ENCODE results near the gene PAPSS1.

The PAPSS1 gene

DNA sequence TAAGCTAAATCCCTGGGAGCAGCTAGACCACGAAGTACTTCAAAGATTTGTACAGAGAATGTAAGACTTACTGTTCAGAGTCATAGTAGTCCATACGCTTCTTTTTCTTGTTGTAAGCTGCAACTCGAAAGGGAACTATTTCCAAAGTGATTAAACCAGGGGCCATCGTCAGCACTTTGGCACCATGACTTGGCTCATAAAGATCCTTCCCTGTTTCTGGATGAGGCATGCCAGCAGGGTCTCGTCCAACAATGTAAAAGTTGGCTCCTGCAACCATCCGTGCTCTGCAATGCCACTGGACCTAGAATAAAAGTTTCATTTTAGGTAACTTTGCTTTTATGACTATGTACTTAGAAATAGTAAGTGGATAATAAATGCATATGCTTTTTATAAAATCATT, 88.5 kb downstream of the PAPSS1 start:
- in situ Hi-C loops (cut with MboI; ENCODE audit: low sequenced_read_pairs): no loop called here

DNA sequence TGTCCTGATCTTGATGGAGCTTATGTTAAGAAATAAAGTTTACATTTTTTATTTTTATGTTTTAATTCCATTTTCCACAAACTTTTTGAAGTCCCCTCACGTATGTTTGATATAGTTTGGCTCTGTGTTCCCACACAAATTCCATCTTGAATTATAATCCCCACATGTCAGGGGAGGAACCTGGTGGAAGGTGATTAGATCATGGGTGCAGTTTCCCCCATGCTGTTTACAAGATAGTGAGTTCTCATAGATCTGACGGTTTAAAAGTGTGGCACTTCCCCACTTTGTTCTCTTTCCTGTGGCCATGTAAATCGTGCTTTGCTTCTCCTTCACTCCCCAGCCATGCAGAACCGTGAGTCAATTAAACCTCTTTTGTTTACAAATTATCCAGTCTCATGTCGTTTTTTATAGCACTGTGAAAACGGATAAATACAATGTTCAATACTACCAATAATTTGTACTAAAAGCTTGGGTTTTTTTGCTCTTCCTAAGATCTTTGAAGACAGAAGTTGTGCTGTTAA, 89.8 kb downstream of the PAPSS1 start:
- in situ Hi-C loops (cut with MboI; ENCODE audit: low sequenced_read_pairs): no loop called here

DNA sequence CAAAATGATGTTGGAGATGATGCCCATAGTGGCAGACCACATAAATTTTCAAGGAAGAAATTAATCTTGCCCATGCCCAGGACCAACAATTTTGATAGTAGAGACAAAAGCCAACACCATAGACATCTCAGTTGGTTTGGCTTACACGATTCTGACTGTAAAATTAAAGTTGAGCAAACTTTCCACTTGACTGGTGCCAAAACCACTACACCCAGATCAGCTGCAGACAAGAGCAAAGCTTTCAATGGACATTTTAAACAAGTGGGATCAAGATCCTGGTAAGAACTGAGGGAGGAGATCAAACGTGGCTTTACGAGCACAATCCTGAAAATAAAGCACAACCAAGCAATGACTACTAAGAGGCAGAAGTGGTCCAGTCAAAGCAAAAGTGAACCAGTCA, 90.7 kb downstream of the PAPSS1 start:
- in situ Hi-C loops (cut with MboI; ENCODE audit: low sequenced_read_pairs): no loop called here

DNA sequence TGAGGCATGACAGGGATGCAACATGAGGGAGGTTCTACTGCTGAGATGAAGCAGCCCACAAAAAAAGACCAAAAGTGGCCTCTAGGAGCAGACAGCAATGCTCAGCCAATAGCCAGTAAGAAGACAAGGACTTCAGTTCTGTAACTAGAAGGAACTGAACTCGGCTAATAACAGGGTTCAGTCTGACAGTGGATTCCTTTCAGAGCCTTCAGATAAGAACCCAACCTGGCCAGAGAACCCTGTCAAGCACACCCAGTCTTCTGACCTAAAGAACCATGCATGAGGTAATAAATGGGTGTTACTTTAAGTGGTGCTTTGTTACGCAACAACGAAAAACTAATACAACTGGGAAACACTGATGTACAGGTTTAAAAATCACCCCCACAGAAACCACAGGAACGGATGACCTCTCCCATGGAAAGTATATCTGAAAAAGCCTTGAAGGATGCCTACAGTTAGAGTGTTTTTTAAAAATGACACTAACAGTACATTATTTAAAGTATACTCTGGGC, 94.6 kb downstream of the PAPSS1 start:
- in situ Hi-C loops (cut with MboI; ENCODE audit: low sequenced_read_pairs): no loop called here

DNA sequence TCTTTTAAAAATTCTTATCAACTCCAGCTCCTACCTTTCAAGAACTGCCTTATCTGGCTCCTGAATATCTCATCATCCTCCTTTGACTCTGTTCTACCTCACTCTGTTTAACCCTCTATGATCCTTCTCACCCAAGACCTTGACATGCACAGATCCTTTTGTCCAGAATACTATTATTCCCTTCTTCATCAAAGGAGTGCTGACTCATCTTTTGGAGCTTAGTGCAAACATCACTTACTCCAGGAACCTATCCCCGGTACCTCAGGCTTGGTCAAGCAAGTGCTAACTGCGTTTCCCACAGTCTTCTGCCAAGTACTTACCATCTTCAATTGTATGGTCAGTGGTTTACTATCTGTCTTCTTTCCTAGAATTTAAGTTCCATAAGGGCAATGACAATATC, 96.0 kb downstream of the PAPSS1 start:
- in situ Hi-C loops (cut with MboI; ENCODE audit: low sequenced_read_pairs): no loop called here

DNA sequence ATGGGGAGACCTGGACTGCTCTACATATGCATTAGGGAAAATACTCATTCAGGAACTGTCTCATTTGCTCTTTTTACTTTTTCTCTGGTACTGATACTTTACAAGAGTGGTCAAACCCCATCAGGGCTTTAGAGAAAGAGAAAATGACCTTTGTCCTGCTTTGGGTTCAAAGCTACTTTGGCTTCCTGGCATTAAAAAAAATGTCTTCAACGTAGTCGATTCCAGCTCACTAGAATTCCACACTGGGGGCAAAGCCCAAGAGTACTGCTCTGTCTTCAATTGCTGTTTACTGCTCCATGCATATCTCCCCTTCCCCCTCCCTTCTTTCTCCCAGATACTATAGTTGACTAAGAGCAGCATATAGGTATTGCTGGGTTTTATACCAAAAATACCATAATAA, 98.0 kb downstream of the PAPSS1 start:
- in situ Hi-C loops (cut with MboI; ENCODE audit: low sequenced_read_pairs): no loop called here

DNA sequence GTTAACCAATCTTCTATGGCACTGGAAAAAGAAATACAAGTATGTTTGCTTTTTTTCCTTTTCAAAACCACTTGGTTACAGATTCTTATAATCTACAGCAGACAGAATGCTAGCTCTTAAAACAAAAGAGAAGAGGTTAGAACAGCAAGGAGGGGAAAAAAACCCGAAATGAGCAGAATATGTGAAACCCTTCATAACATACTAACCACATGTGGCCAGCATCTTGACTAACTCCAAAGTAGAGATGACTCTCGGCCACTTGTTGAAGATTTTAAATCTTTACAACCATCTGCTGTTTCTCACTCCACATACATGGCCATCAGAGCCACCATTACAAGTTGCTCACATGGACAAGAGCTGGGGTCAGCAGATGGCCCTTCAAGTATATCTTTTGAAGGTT, 100.3 kb downstream of the PAPSS1 start:
- in situ Hi-C loops (cut with MboI; ENCODE audit: low sequenced_read_pairs): no loop called here

DNA sequence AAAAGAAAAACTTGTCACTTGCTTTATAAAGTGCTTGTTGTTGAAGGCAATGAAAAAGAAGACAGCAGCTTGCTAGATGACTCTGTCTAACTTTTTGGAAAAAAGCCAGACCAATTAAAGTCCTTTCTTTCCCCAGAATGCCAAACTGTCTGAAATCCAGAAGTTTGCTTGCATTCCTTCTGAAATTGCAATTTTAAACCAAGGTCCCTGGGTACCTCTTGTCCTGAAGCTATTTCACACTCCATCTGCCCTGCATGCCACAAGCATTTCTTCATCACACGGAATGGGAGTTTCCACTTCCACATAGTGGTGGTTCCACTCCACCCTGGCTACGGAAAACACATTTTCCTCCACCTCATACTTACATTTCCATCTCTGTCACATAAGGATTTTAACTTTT, 101.0 kb downstream of the PAPSS1 start:
- in situ Hi-C loops (cut with MboI; ENCODE audit: low sequenced_read_pairs): no loop called here

DNA sequence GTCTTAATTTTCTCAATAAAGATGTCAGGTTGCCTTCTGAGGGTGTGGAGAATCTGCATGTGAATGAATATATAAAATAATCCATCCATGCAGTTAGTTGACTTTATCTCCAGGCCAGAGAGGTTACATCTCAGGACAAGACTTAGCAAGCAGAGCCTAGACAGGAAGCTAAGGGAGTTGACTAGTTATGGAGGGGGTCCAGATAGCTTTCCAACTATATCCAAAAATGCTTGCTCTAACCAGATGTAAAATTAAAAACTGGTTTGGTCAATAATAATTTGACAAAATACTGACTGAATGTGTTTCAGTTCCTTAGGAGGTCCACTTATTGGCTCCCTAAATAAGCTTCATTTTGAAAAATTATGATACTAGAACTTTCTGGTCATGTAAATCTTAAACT, 101.4 kb downstream of the PAPSS1 start:
- in situ Hi-C loops (cut with MboI; ENCODE audit: low sequenced_read_pairs): no loop called here

DNA sequence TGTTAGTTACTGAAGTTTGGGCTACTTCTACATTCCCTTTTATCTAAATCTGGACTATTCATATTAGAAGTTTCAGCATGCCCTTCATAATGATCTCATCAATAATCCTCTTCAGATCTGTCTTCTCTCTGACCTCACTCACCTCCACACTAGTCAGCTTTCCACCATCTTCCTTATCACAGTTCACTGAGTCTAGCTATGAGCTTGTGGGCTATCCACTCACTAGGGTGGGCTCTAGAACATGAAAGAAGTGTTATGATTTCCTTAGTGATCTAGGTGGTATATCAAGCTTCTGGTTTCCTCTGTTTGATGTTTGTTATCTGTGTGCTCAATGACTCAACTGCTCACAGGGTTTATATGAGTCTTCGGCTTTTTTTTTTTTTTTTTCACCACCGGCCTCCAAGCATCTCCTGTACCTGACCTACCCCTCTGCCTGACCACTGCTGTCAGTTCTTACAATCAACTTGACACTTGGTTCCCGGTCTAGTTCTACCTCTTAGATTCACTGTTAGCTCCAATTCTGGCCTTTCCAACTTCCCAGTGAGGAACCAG, 103.1 kb downstream of the PAPSS1 start:
- in situ Hi-C loops (cut with MboI; ENCODE audit: low sequenced_read_pairs): no loop called here

DNA sequence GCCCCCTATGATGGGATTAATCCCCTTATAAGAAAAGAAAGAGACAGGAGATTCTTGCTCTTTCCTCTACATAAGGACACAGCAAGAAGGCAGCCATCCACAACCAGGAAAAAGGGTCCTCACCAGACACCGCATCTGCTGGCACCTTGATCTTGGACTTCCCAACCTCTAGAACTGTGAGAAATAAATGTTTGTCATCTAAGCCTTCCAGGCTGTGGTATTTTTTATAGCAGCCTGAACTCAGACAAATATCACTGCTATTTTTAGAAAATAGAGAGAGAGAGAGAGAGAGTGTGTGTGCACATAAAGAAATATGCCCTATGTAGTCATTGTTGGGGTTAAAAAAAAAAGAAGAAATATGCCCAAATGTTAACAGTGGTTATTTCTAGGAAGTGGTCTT, 104.2 kb downstream of the PAPSS1 start:
- in situ Hi-C loops (cut with MboI; ENCODE audit: low sequenced_read_pairs): no loop called here

DNA sequence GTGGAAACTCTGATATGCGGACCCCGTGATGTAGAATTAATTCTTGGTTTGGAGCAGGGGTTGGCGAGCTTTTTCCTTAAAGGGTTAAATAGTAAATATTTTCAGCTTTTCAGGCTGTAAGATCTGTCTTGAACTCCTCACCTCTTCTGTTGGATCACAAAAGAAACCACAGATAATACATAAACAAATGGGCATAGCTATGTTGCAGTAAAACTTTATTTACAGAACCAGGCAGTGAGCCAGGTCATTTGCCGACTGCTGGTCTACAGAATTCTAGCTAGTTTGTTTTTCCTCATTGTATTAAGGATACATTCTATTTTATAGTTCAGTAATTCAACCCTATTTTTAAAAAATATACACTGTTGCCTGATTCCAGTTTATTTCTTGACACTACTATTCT, 116.6 kb downstream of the PAPSS1 start:
- in situ Hi-C loops (cut with MboI; ENCODE audit: low sequenced_read_pairs): no loop called here

DNA sequence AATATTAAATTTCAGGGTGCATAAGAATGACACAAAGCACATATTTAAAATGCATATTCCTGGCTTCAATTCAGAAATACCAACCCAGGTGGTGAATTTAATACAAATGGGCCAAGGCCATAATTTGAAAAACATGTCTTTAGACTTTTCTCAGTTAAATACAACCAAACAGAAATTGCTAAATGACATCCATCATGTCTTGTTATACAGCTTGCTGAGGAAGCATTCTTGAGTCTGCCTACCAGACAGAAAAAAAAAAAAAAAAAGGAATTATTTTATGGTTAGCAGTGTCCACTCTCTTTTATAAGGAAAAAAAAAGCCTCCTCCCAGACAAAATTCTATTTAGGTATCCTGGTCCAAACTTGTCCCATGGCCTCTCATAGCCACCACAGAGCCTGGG, 119.1 kb downstream of the PAPSS1 start:
- in situ Hi-C loops (cut with MboI; ENCODE audit: low sequenced_read_pairs): no loop called here

DNA sequence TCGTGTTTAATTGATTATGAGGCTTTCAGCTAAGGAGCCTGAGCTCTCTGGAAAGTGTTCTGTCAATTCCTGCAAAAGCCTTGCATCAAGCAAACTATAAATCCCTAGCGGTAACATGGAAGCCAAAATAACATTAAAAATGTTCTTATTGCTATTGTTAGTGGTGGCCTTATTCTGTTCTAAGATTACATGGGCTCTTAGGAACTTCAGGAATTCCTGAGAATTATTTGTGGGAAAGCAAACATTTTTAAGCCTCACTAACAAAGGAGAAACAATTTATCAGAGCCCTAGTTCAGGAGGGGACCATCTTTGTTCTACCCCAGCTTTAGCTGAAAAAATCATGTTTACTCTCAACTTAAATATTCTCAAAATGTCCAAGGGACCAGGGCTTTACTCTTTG, 119.6 kb downstream of the PAPSS1 start:
- in situ Hi-C loops (cut with MboI; ENCODE audit: low sequenced_read_pairs): no loop called here

DNA sequence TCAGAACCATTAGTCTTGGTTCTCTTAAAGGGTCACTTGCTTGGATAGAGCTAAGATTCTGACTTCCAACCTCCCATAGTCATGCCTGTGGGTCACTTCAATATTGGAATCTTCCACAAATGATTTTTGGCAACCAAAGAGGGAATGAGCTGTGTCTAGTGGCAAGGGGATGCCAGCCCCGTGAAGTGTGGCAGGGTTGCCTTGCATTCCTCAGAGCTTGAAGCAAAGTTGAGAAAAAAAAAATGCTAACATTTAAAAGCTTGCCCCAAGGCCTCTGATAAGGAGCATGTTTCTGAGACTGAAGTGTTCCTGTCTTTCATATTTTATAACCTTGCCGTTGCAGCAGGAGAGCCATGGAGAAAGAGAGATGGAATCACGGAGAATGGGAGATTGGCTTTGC, 120.2 kb downstream of the PAPSS1 start:
- in situ Hi-C loops (cut with MboI; ENCODE audit: low sequenced_read_pairs): no loop called here

DNA sequence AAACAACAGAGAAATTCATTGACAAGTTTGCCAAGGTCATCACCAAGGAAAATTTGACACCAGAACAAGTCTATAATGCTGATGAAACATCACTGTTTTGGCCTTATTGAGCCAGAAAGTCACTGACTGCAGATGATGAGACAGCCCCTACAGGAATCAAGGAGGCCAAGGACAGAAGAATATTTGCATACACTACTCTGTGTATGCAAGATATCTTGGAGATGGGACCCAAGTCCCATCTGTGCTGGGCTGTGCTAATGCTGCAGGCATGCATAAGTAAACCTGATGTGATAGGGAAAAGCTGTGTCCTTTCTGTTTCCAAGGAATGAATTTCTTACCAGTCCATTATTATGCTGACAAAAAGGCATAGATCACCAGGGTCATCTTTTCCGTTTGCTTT, 126.8 kb downstream of the PAPSS1 start:
- in situ Hi-C loops (cut with MboI; ENCODE audit: low sequenced_read_pairs): no loop called here

DNA sequence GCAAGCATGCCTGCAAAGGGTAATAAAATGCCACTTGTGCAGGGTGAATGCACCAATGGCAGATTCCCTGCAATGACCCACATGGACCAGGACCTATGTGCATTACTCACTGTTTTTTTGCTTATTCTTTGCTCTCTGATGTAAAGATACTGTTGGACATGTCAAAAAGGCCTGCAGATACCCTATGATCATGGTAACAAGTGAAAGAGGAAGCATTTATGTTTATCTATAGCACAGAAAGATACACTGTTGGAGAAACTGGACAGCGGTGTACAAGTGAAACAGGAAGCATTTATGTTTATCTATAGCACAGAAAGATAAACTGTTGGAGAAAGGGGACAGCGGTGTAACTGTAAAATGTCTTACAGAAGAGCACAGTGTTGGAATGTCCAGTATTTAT, 127.5 kb downstream of the PAPSS1 start:
- in situ Hi-C loops (cut with MboI; ENCODE audit: low sequenced_read_pairs): no loop called here

DNA sequence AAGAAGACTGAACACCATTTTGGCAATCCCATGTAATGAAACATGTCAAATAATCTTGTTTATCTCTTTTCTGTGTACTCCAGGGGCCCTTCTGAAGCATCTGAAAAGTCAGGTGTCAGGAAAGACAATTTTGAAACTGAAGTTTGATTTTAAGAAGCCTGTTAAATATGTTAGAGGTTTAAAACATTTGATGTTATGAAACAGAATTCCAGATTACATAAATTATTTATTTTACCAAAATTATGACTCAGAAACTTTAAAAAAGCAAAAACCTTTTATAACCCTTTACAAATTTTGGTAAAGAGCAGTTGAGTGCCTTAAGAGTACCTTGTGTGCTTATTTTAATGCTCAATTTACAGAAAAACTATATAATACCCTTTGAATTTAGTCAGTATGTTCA, 130.8 kb downstream of the PAPSS1 start:
- in situ Hi-C loops (cut with MboI; ENCODE audit: low sequenced_read_pairs): no loop called here

DNA sequence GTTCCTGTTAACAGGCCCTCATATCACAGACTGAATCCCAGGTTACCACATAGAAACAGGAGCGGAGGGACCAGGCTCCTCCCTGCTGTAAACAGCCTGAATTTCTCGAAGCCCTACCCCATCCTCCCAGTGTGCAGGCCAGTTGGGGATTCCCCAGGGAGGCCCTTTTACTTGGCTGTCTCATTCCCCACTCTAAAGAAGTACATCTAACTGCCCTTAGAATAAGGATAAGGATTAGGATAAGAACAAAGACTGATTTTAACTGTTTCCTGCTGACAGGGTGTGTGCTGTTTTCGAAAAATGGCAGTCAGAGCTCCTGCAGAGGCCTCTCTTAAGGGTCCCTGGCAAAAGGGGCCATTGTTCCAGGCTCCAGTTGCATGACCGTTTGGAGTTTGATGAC, 133.7 kb downstream of the PAPSS1 start:
- in situ Hi-C loops (cut with MboI; ENCODE audit: low sequenced_read_pairs): no loop called here

DNA sequence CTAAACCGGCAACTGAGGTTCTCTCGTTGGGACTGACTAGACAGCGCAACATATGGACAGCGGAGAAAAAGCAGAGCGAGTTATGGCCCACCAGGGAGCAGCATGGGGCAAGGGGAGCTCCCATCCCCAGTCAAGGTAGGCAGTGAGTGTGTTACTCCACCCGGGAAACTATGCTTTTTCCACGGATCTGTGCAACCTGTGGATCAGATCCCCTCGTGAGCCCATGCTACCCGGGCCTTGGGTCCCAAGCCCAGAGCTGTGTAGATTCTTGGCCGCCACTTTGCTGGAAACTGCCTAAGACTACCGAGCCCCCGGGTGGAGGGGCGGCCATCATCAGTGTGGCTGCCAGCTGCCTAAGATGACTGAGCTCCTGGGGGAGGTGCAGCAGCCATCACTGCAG, 140.9 kb downstream of the PAPSS1 start:
- in situ Hi-C loops (cut with MboI; ENCODE audit: low sequenced_read_pairs): no loop called here

DNA sequence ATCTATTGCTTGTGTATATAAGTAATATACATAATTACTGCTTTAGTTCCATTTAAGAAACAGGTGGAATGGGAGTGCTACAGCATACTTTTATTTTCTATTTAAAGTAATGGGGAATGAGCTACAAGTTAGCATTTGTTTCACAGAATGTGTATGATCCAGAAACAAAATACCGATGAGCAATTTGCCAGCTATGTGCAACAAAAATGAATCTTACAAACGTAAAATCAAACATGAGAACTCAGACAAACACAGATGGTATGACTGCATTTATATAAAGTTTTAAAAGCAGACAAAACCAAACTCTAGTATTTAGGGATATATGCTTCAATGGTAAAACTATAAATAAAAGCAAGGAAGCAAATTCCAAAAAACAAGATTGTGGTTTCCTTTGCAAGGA, 141.7 kb downstream of the PAPSS1 start:
- in situ Hi-C loops (cut with MboI; ENCODE audit: low sequenced_read_pairs): no loop called here

DNA sequence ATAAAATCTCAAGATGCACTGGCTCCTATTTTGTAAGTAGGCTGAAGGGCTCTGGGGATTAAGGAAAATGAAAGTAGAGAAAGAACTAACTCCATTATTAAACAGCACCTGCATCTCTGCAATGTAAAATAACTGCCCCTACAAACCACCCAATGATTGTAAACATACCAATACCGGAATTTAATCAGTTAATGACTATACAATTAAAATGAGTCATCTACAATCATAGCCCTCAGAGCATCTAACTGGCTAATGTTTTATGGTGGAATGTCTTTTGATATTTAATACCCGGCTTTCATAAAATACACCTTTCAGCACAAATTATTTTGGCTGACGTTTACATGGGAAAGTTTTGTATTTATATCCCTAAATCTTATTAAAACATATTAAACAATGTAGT, 142.3 kb downstream of the PAPSS1 start:
- in situ Hi-C loops (cut with MboI; ENCODE audit: low sequenced_read_pairs): no loop called here

DNA sequence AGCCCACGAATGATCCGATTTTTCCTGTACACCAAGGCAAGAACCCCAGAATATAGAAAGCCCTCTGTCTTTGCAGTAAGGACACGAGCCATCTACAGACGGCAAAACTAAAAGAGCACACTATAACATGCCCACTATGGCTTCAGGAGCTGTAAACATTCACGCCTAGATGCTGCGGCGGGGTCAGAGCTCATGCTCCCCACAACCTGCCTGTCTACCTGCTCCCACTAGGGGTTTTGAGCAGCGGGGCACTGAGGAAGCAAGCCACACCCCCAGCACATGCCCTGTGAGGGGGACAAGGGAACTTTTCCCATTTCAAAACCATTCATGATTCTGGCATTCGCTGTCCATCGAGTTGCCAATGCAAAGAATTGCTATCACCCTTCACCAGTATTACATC, 144.8 kb downstream of the PAPSS1 start:
- in situ Hi-C loops (cut with MboI; ENCODE audit: low sequenced_read_pairs): no loop called here

All from HL-60/S4 treated with phorbol 12-myristate 13-acetate at 8.2 ng/mL for 4 days and 3 days (cell line).